GM04504 (cell line): Measurements from ENCODE around the gene STRADA.

ENCODE experiments used
- DNase-seq: peaks from one replicate; pipeline ENCODE4 v3.0.0-alpha.2; 2012; ENCODE audit warnings: low read depth

The STRADA gene

GRCh38 chr17:63741408-63742173 is at the start of gene STRADA:
Gene STRADA (minus strand): TSS chr17:63741799. CDS start chr17:63728369, 13,430 bp downstream.
- DNase-seq: peak; percentile 89

GRCh38 chr17:63790057-63790456 is 48.5 kb upstream of the STRADA start:
- DNase-seq: no peak

GRCh38 chr17:63786971-63787711 is 45.5 kb upstream of the STRADA start:
- no peak for DNase-seq

- no peak for DNase-seq
Observed at GRCh38 chr17:63786117-63786516, 44.5 kb upstream of the STRADA start.

GRCh38 chr17:63785556-63785955 is 44.0 kb upstream of the STRADA start:
- DNase-seq: no peak

GRCh38 chr17:63783522-63783921 is 41.9 kb upstream of the STRADA start:
- DNase-seq: no peak

- no peak for DNase-seq
Observed at GRCh38 chr17:63780928-63781327, 39.3 kb upstream of the STRADA start.

- DNase-seq: no peak
Observed at GRCh38 chr17:63780507-63780906, 38.9 kb upstream of the STRADA start.

- no peak for DNase-seq
Observed at GRCh38 chr17:63775420-63775819, 33.8 kb upstream of the STRADA start.

GRCh38 chr17:63774969-63775265 is 33.3 kb upstream of the STRADA start:
- DNase-seq: no peak

GRCh38 chr17:63774141-63774968 is 32.8 kb upstream of the STRADA start, which contains the start of gene DDX42:
Gene DDX42 (plus strand): TSS chr17:63774170. CDS start chr17:63787050, 12,880 bp downstream.
- DNase-seq: no peak

- DNase-seq: peak; percentile 99
Observed at GRCh38 chr17:63773272-63774140, 31.9 kb upstream of the STRADA start, which contains the start of gene CCDC47. Gene CCDC47 (minus strand): TSS chr17:63773597. CDS start chr17:63766175, 7,422 bp downstream.

- DNase-seq: no peak
Observed at GRCh38 chr17:63772801-63773271, 31.2 kb upstream of the STRADA start.

GRCh38 chr17:63768433-63768832 is 26.8 kb upstream of the STRADA start:
- no peak for DNase-seq

GRCh38 chr17:63766754-63767153 is 25.2 kb upstream of the STRADA start:
- DNase-seq: no peak

- DNase-seq: no peak
Observed at GRCh38 chr17:63764716-63765115, 23.1 kb upstream of the STRADA start.

GRCh38 chr17:63762161-63763078 is 20.8 kb upstream of the STRADA start:
- no peak for DNase-seq

- no peak for DNase-seq
Observed at GRCh38 chr17:63760771-63761539, 19.4 kb upstream of the STRADA start.

GRCh38 chr17:63758428-63758827 is 16.8 kb upstream of the STRADA start:
- DNase-seq: no peak
